K562 (cell line): ENCODE data around the gene AFF1. TPM values are rescaled to one million over a fixed set of nuclear protein-coding genes. Genes with fewer than 3 reads are reported as not detected.

Source experiments
- ATAC-seq: fragments of 200-7000 bp; cut with Tn5 transposase; 3 replicates; pipeline ENCODE4 v1.9.1; 2020; ENCODE audit warnings: moderate library complexity
- BruUV-seq: library from RNA; stranded (reverse); fragments of 400-500 nt; replicated peaks from 2 replicates; lab custom pipeline; 2021; lab: Mats Ljungman, UMichigan
- CTCF ChIA-PET: fragments of 300-600 bp; formaldehyde crosslinking; extraction: SDS; loops from one replicate; lab custom pipeline; 2021; ENCODE audit warnings: low intra/inter-chr PET ratio; lab: Yijun Ruan, JAX
- POLR2A ChIA-PET: fragments of 300-600, 350-650 bp; sonication (Branson Sonifier 250); formaldehyde crosslinking; extraction: SDS; loops from one replicate; lab custom pipeline; 2021; ENCODE audit warnings: antibody characterized with exemption, inconsistent platforms; lab: Yijun Ruan, JAX
- DNase-seq, 4 experiments: peaks; one replicate each; pipeline versions ENCODE4 v3.0.0 to v3.0.0-alpha.2; 2011 to 2018; ENCODE audit warnings: low spot score in 3 of 4, mixed read lengths in 3 of 4; ENCODE audit errors: extremely low read depth in 1 of 4
- FAIRE-seq: peaks from 2 replicates; lab custom pipeline; 2011; peaks lifted over from hg19 to GRCh38; lab: Jason Lieb, UNC
- H2AFZ ChIP-seq: 2 replicates; pipeline ENCODE4 v1.6.0; 2011; ENCODE audit warnings: low read depth, low read length, control low read depth, inconsistent platforms
- H3K27ac ChIP-seq: fragments of 200-600 bp; 3 replicates; pipeline ENCODE4 v1.8.0; 2011; ENCODE audit warnings: low read depth, mild to moderate bottlenecking, control low read depth, inconsistent platforms, low read length, moderate library complexity, mixed read lengths; ENCODE audit errors: extremely low read depth
- H3K27me3 ChIP-seq, 2 experiments: fragments of 300-600 bp in 1 of 2; 2 replicates in 1 of 2; 3 replicates in 1 of 2; pipeline versions ENCODE4 v1.6.0 to v1.8.0; 2011; ENCODE audit warnings: inconsistent platforms in 2 of 2, low read length in 2 of 2, mild to moderate bottlenecking in 1 of 2, mixed read lengths in 1 of 2, moderate library complexity in 1 of 2; ENCODE audit not compliant: control insufficient read depth in 2 of 2, insufficient read depth in 2 of 2
- H3K36me3 ChIP-seq: fragments of 300-600 bp; 3 replicates; pipeline ENCODE4 v1.8.0; 2011; ENCODE audit warnings: mild to moderate bottlenecking, low read length, inconsistent platforms; ENCODE audit not compliant: control insufficient read depth, insufficient read depth
- H3K4me1 ChIP-seq, 2 experiments: fragments of 200-600 bp in 1 of 2; replicated peaks in 1 of 2; 2 replicates in 1 of 2; 3 replicates in 1 of 2; pipeline versions ENCODE4 v1.5.1 to v1.8.0; 2011; ENCODE audit warnings: inconsistent platforms in 2 of 2, low read length in 2 of 2, mild to moderate bottlenecking in 1 of 2, mixed read lengths in 1 of 2, moderate library complexity in 1 of 2; ENCODE audit not compliant: control insufficient read depth in 2 of 2, insufficient read depth in 2 of 2
- H3K4me2 ChIP-seq: 2 replicates; pipeline ENCODE4 v1.6.1; 2011; ENCODE audit warnings: low read length, control low read depth, inconsistent platforms, mixed read lengths; ENCODE audit not compliant: insufficient read depth
- H3K4me3 ChIP-seq: fragments of 200-600 bp; sonication (generic), shearing (Covaris generic); 2 replicates; pipeline ENCODE4 v1.5.1; 2016; ENCODE audit warnings: control low read depth, inconsistent platforms
- H3K79me2 ChIP-seq: fragments of 200-600 bp; 3 replicates; pipeline ENCODE4 v1.8.0; 2011; ENCODE audit warnings: low read length, inconsistent platforms; ENCODE audit not compliant: control insufficient read depth, insufficient read depth
- H3K9ac ChIP-seq, 2 experiments: 2 replicates each; pipeline versions ENCODE4 v1.6.0 to v1.6.1; 2011; ENCODE audit warnings: low read depth in 2 of 2, low read length in 2 of 2, control low read depth in 1 of 2, inconsistent platforms in 1 of 2, mild to moderate bottlenecking in 1 of 2, mixed read lengths in 1 of 2; ENCODE audit not compliant: insufficient read depth in 1 of 2
- H3K9me1 ChIP-seq: one replicate; pipeline ENCODE4 v1.6.0; 2011; ENCODE audit warnings: inconsistent platforms, mild to moderate bottlenecking, low read length, moderate library complexity; ENCODE audit not compliant: control insufficient read depth, insufficient read depth
- H3K9me3 ChIP-seq: replicated peaks from 2 replicates; pipeline ENCODE4 v1.5.1; 2011; ENCODE audit warnings: low read depth, low read length, inconsistent platforms; ENCODE audit not compliant: control insufficient read depth, insufficient read depth
- H4K20me1 ChIP-seq: replicated peaks from 2 replicates; pipeline ENCODE4 v1.6.1; 2011; ENCODE audit warnings: low read length, inconsistent platforms, mixed read lengths; ENCODE audit not compliant: control insufficient read depth, insufficient read depth
- PURB ChIP-seq: sonication (generic); formaldehyde crosslinking; IDR thresholded peaks from 2 replicates; pipeline ENCODE4 v1.9.0; 2021; ENCODE audit warnings: low read depth, mild to moderate bottlenecking, missing genetic modification reagents
- SLC30A9 ChIP-seq: fragments of 250-450 bp; sonication (Bioruptor Pico); IDR thresholded peaks from 2 replicates; pipeline ENCODE4 v1.8.0; 2022; ENCODE audit warnings: mild to moderate bottlenecking, moderate library complexity
- ZNF282 ChIP-seq: sonication (generic); formaldehyde crosslinking; IDR thresholded peaks from 2 replicates; pipeline ENCODE4 v1.8.1; 2023; ENCODE audit warnings: missing genetic modification reagents
- WGBS: fragments of 100-300 bp; shearing (Covaris generic); methylation state at CpG from one replicate; pipeline ENCODE4 v1.1.6; 2016; ENCODE audit warnings: low coverage, mixed read lengths; ENCODE audit not compliant: insufficient coverage; ENCODE audit errors: missing lambda C conversion rate; 5-methylcytosine and 5-hydroxymethylcytosine counted together
- in situ Hi-C: fragments of 300-500 bp; cut with MboI; formaldehyde crosslinking; loops from 4 replicates; pipeline ENCODE4 v1.15.0; 2018; ENCODE audit warnings: inconsistent platforms, mixed read lengths
- intact Hi-C: fragments of 100-400 bp; cut with micrococcal nuclease; formaldehyde crosslinking; loops from 2 replicates; pipeline ENCODE4 v1.14.2; 2022
- polyA plus RNA-seq, 8 experiments: library from polyadenylated mRNA; depleted of rRNA in 4 of 8; stranded (reverse) in 5 of 8; unstranded in 3 of 8; fragments of >200 nt; fragmentation: Nextera tagmentation in 2 of 8; fragmentation: Illumina TruSeq in 1 of 8; extraction: Ambion mirVana in 2 of 8; extraction: Trizol in 1 of 8; gene quantifications; 2 replicates each; pipeline versions ENCODE4 v1.2.1 to v1.2.3, GENCODE V29; 2011 to 2014; ENCODE audit warnings: inconsistent platforms in 1 of 8, missing spikeins in 1 of 8
- total RNA-seq, 7 experiments: library from RNA; depleted of rRNA in 6 of 7; stranded (reverse); fragments of >200 nt in 6 of 7; fragmentation: Illumina TruSeq in 2 of 7; extraction: Trizol in 2 of 7; gene quantifications; 2 replicates each; pipeline versions ENCODE4 v1.2.1 to v1.2.3, GENCODE V29; 2011 to 2021; ENCODE audit warnings: low replicate concordance in 1 of 7

AFF1 gene
- total and polyA plus RNA-seq, 9 of the 15 experiments (the other 6 are each of a cell fraction or from before 2014, with no cell fraction given): 4.1 to 47.5 (median 17.2) TPM

GRCh38 chr4:87031920-87032319, 97.1 kb downstream of the AFF1 start:
- 43% methylated on average over 2 of the region's 2 CpGs for WGBS
- POLR2A ChIA-PET: interaction anchor here (0.7 to 1.2 kb wide), 6 partner anchors 9 to 96 kb away, joined by 3 to 5 read pairs (median 3); no protein-coding TSS in a partner anchor
- H3K4me3 ChIP-seq: no peak overlapping the region
- no peak overlapping the region for H3K27ac ChIP-seq
- in situ Hi-C loops (no loop called here), intact Hi-C loops (no loop called here)
- CTCF ChIA-PET: interaction anchor here (0.5 to 0.6 kb wide), 2 partner anchors 82 to 456 kb away, joined by 3 read pairs; no protein-coding TSS in a partner anchor
- BruUV-seq: no TSS peak
- no peaks in the 10 kb centered on the region for H3K9me3 ChIP-seq
- H3K4me2 ChIP-seq: no peak overlapping the region
- FAIRE-seq: no peak
- no peak overlapping the region for H3K9ac ChIP-seq
- peaks cover 14 to 60% of the 10 kb centered on the region in 2 experiments; a peak in 4 of 5 replicates for H3K4me1 ChIP-seq
- H2AFZ ChIP-seq: no peak overlapping the region
- no peaks in the 10 kb centered on the region for H3K36me3 ChIP-seq
- no peak for ATAC-seq
- DNase-seq: no peak
- no peak for TF ChIP-seq ZNF282 (CRISPR knock-in tag)
- peaks cover 56% of the 10 kb centered on the region for H4K20me1 ChIP-seq
- no peaks in the 10 kb centered on the region for H3K9me1 ChIP-seq
- peaks cover 98% of the 10 kb centered on the region for H3K79me2 ChIP-seq
- no peaks in the 10 kb centered on the region for H3K27me3 ChIP-seq

DNA sequence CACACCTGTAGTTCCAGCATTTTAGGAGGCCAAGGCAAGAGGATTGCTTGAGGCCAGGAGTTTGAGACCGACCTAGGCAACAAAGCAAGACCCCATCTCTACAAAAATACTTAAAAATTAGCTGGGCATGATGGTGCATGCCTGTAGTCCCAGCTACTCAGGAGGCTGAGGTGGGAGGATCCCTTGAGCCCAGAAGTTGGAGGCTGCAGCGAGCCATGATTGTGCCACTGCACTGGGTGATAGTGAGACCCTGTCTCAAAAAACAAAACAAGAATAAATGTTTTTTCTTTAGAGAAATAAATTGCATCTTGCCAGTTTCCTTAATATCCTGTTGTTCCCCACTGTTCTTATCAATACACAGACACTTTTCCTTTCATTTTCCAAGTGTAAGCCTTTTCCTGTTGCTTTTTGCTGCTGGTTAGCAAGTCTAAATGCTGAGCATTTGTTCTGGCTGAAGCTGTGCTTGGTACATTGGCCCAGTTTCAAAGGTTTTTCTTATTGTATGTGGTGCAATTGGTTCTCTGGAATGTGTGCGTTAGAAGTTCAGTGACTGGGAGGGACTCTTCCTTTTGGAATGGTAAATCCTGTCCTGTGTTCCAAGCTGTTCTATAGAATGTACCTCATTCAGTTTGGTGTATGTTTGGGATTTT, 98.2 kb downstream of the AFF1 start:
- no peak for ATAC-seq
- Histone ChIP-seq H3K36me3 (no peaks in the 10 kb centered on the region), H3K9ac (no peak overlapping the region), H3K79me2 (peaks cover 98% of the 10 kb centered on the region), H3K9me3 (no peaks in the 10 kb centered on the region), H2AFZ (no peak overlapping the region), H3K4me3 (no peak overlapping the region), H4K20me1 (peaks cover 60% of the 10 kb centered on the region), H3K27me3 (no peaks in the 10 kb centered on the region), H3K4me2 (no peak overlapping the region), H3K27ac (no peak overlapping the region), H3K4me1 (peaks cover 18 to 60% of the 10 kb centered on the region in 2 experiments; a peak in 4 of 5 replicates), H3K9me1 (no peaks in the 10 kb centered on the region)
- ChIA-PET CTCF (interaction anchor here (0.6 kb wide), 1 partner anchor 455 kb away, joined by 3 read pairs; no protein-coding TSS in a partner anchor), POLR2A (interaction anchor here (0.6 to 1.1 kb wide), 3 partner anchors 18 to 1613 kb away, joined by 3 read pairs; no protein-coding TSS in a partner anchor)
- in situ Hi-C loops: no loop called here
- no TSS peak for BruUV-seq
- TF ChIP-seq SLC30A9 (no peak), PURB (CRISPR knock-in tag) (no peak)
- FAIRE-seq: no peak
- 67% methylated on average over 3 of the region's 3 CpGs for WGBS
- DNase-seq: no peak
- intact Hi-C loops: no loop called here
